ENCODE results near the gene PSD4. TPM values are rescaled to one million over a fixed set of nuclear protein-coding genes. Genes with fewer than 3 reads are reported as not detected.

PSD4 gene
- total and polyA plus RNA-seq, 10 donors, result 43.9 to 154 (median 88.1) TPM

GRCh38 chr2:113183703-113184102, 9.9 kb downstream of the PSD4 start:
- H3K27me3 ChIP-seq (replicated peaks in 1 of 7), result no peaks in the 10 kb centered on the region
- intact Hi-C loops (cut with DNase I; ENCODE audit: low total_unique reads), result no loop called here
- peak overlapping the region in 2 of 8 donors; percentile 86 to 87 for H3K27ac ChIP-seq
- no peak overlapping the region for H3K4me3 ChIP-seq
- peak; percentile 21 for DNase-seq
- peaks cover 0 to 81% (median 45%) of the 10 kb centered on the region in 6 donors for H3K36me3 ChIP-seq
- TF ChIP-seq POLR2AphosphoS5 (IDR thresholded peaks at IDR 0.05), result no peak
- no peak for TF ChIP-seq CTCF (IDR thresholded peaks at IDR 0.05 in 8 of 11, conservative IDR thresholded peaks at IDR 0.05 in 3 of 11)
- no peak for TF ChIP-seq POLR2A (IDR thresholded peaks at IDR 0.05)
- no peaks in the 10 kb centered on the region for H3K9me3 ChIP-seq
- H3K4me1 ChIP-seq, result peaks cover 33 to 100% (median 91%) of the 10 kb centered on the region in 6 donors
- 85 to 97% (median 92%) methylated on average over 2 of the region's 2 CpGs for WGBS, 5 donors

GRCh38 chr2:113184531-113185230, 10.9 kb downstream of the PSD4 start:
- DNase-seq, result peak; percentile 70
- Histone ChIP-seq H3K27ac (peak overlapping the region in 4 of 8 donors; percentile 14 to 87 (median 59)), H3K4me1 (peaks cover 33 to 100% (median 89%) of the 10 kb centered on the region in 6 donors), H3K9me3 (no peaks in the 10 kb centered on the region), H3K4me3 (no peak overlapping the region), H3K36me3 (peaks cover 0 to 86% (median 45%) of the 10 kb centered on the region in 6 donors), H3K27me3 (replicated peaks in 1 of 7) (no peaks in the 10 kb centered on the region)
- WGBS, 5 donors, result 75 to 79% (median 77%) methylated on average over 7 to 8 of the region's 8 CpGs
- TF ChIP-seq POLR2AphosphoS5 (IDR thresholded peaks at IDR 0.05), result no peak
- no peak for TF ChIP-seq POLR2A (IDR thresholded peaks at IDR 0.05)
- no peak for TF ChIP-seq CTCF (IDR thresholded peaks at IDR 0.05 in 8 of 11, conservative IDR thresholded peaks at IDR 0.05 in 3 of 11)
- intact Hi-C loops (cut with DNase I; ENCODE audit: low total_unique reads), result no loop called here

GRCh38 chr2:113185664-113186432, 12.1 kb downstream of the PSD4 start:
- Histone ChIP-seq H3K36me3 (peaks cover 0 to 89% (median 45%) of the 10 kb centered on the region in 6 donors), H3K4me3 (no peak overlapping the region), H3K4me1 (peaks cover 22 to 100% (median 88%) of the 10 kb centered on the region in 6 donors), H3K27ac (peak overlapping the region in 3 of 8 donors; percentile 34 to 87 (median 84)), H3K9me3 (no peaks in the 10 kb centered on the region), H3K27me3 (replicated peaks in 1 of 7) (no peaks in the 10 kb centered on the region)
- TF ChIP-seq CTCF (IDR thresholded peaks at IDR 0.05 in 8 of 11, conservative IDR thresholded peaks at IDR 0.05 in 3 of 11) (no peak), POLR2A (IDR thresholded peaks at IDR 0.05) (no peak), POLR2AphosphoS5 (IDR thresholded peaks at IDR 0.05) (peak in 1 of 3 donors; percentile 25)
- peak; percentile 62 for DNase-seq
- intact Hi-C loops (cut with DNase I; ENCODE audit: low total_unique reads), result no loop called here
- WGBS, 5 donors, result 70 to 79% (median 76%) methylated on average over 9 to 10 of the region's 10 CpGs

- WGBS, 5 donors, result 85 to 93% (median 89%) methylated on average over 5 of the region's 5 CpGs
- Histone ChIP-seq H3K36me3 (peaks cover 0 to 94% (median 48%) of the 10 kb centered on the region in 6 donors), H3K27ac (peak overlapping the region in 4 of 8 donors; percentile 78 to 87 (median 82)), H3K27me3 (replicated peaks in 1 of 7) (no peaks in the 10 kb centered on the region), H3K9me3 (no peaks in the 10 kb centered on the region), H3K4me3 (no peak overlapping the region), H3K4me1 (peaks cover 16 to 100% (median 85%) of the 10 kb centered on the region in 6 donors)
- peak; percentile 33 for DNase-seq
- intact Hi-C loops (cut with DNase I; ENCODE audit: low total_unique reads), result no loop called here
- TF ChIP-seq POLR2AphosphoS5 (IDR thresholded peaks at IDR 0.05), result no peak
- TF ChIP-seq POLR2A (IDR thresholded peaks at IDR 0.05), result no peak
- no peak for TF ChIP-seq CTCF (IDR thresholded peaks at IDR 0.05 in 8 of 11, conservative IDR thresholded peaks at IDR 0.05 in 3 of 11)
Measured at GRCh38 chr2:113186433-113186796, 12.6 kb downstream of the PSD4 start.
